HT1080 (cell line): Measurements from ENCODE around the gene CPEB2. TPM values are rescaled to one million over a fixed set of nuclear protein-coding genes. Genes with fewer than 3 reads are reported as not detected.
A peak's percentile ranks its signal among the peaks of the same experiment; 100 is the strongest.

Source experiments
- DNase-seq: peaks from one replicate; pipeline ENCODE4 v3.0.0-alpha.2; 2015; ENCODE audit warnings: low read depth
- total RNA-seq: library from RNA; depleted of rRNA; stranded (reverse); fragments of >200 nt; shearing (Covaris generic); gene quantifications from 2 replicates; pipeline ENCODE4 v1.2.3, GENCODE V29; 2014

CPEB2 gene
- total RNA-seq, 1 experiment from 2014 or later: 7.5 TPM

DNA sequence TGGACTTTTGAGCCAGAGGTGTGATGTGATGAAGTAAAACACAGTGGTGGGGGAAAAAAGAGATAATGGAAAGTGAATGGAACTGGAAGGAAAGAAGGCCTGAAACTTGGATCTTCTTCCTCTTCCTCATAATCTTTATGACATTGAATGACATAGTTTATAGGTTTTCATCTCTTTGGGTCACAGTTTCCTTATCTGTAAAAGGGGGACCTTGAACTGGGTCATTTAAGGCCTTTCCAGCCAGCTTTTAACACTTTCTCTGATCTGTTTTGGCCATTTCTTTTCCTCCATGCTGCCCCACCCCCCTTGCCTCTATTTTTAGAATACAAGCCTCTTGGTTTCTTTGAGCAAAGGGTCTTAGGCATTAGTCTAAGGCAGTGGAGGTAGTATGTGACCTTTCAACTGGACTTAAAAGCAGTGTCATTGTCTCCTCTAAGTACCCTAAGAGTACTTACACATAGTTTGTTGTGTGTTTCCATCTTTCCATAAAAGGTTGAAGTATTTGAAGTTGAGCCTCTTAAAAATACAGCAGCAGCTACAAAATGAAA is 7.8 kb downstream of the CPEB2 start:
- no peak for DNase-seq

DNA sequence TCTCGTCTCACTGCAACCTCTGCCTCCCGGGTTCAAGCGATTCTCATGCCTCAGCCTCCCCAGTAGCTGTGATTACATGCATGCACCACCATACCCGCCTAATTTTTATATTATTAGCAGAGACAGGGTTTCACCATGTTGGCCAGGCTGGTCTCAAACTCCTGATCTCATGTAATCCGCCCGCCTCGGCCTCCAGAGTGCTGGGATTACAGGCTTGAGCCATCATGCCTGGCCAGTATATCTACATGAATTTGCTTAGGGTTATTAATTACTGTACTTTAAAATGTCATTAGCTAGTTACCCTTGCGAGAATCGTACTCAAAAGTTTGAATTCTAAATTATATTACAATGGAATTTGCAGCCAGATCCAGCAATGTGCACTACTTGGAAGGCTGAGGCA is 8.9 kb downstream of the CPEB2 start:
- no peak for DNase-seq

DNA sequence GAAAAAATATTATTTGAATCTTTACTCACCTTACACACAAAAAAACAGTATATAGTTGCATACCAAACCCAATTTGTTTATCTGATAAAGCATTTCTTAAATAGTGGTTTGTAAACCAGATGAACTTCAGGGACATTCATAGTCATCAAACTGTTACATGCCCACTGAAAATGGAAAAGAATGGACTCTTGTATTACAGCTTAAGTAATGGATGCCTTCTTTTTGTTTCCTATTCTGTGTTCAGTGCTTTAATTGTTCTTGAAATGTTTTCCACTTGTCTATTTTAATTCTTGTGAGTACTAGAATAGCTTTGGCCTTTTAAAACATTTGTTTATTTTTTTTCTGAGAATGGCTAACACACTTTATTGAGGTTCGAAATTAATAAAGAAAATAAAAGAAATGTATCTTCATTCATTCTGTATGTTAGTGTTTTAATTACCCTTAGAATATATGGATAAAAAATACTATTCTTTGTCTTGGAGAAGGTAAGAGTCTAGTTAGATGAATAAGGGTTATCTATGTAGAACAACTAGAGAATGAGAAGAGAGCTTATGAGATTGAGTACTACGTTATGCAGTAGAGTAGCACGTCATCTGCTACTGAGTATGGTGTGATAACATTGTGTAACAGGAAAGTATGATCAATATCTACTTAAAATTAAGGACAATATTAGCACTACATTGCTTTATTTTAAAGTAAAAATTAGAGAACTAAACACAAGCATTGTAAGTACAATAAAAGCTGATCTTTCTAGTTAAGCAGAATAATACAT is 9.9 kb downstream of the CPEB2 start:
- no peak for DNase-seq

DNA sequence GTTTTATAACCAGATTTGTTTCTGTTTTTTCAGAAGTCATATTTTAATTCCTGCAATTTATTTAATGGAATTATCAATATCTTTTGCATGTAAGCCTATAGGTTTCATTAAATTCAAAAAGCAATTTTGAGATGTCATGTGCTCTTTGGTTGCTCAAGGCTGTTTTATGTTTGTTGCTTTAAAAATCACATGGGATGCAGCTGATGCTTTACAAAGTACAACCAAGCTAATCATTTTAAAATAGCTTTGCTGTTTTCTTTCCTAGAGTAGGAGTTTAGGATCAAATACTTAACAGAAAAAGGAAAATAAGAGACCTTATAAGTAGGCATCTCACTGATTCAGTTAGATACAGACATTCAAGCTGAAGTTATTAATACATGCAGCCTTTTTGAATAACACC is 11.3 kb downstream of the CPEB2 start:
- DNase-seq: no peak

DNA sequence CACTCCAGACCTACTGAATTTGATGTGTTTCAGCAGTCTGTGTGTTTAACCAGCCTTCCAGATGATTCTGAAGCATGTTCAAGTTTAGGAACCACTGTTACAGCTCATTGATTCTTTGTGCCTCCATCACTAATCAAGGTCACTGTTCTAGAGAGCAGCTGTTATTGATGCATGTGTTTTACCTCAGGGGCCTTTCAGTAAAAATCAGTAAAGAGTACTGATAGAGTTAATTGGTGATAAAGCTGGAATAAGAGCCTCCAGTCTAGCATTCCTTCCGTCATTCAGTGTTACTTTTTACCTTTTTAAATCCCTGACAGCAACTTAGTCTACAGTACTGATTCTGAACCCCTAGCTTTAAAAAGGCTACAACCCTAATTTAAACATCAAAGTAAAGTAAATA is 12.9 kb downstream of the CPEB2 start:
- DNase-seq: no peak

DNA sequence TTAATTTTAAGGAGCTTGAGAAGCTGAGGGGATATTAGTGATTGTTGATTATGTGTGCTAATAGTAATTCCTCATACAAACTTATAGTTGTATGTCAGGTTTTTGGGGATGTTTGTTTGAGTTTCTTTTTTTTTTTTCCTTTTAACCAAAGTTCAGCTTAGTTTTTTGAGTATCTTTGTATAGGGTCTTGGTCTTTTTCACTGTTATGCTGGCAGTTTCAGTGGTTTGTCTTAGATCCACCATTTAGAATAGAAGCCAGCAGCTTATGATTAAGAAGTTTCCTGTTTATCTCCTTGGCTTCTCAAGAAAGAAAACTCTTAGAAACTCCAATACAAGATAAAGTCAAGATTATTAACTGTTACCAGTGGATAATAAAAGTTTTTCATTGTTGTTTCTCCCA is 16.1 kb downstream of the CPEB2 start:
- no peak for DNase-seq

DNA sequence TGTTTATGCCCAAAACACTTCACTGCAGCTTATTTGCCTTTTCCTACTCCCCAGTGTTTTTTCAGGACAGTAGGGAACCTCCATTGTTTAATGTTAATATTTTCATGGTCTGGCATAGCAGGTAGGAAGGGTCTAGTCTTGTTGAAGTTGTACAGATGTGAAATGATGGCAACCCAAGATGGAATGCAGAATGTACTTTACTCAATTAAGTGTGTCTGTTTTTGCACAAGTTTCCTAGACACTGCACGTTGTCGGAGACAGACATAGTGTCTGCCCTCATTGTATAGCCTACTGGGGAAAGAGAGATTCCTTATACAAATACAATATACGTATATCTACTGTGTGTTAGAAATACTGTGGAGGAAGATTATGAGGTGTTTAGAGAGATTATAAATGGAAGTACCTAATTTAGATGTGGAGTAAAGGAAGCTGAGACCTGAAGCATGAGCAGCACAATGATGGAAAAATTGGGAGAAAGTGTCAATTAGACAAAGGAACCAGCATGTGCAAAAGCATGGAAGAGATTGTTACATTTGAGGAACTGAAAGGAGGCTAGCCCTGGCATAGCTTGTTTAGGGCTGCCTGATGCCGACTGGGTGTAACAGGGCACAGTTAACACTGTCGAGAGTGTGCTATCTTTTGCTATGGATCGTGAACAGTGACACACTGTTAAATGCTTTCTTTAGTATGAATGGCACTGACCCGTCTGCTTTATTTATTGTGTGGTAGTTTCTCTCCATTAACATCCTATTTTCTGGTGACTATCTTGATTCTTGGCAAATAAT is 18.4 kb downstream of the CPEB2 start:
- no peak for DNase-seq

DNA sequence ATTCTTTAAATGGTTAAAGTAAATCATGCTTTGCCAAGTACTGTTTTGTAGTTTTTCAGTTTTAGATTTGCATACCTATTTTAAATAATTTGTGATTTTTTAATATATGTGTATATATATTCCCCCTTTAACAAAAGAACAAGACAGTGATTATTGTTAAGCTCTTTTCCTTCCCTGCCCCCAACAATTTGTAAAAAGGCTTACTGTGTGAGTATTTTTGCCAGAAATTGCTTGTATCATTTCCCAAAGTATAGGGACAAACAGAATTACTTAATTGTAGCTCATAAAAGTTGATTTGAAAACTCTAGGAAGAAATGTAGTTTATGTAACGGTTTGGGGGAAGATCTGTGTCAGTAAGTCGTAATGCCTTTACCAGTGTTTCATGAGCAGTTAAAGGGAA is 19.0 kb downstream of the CPEB2 start:
- no peak for DNase-seq

DNA sequence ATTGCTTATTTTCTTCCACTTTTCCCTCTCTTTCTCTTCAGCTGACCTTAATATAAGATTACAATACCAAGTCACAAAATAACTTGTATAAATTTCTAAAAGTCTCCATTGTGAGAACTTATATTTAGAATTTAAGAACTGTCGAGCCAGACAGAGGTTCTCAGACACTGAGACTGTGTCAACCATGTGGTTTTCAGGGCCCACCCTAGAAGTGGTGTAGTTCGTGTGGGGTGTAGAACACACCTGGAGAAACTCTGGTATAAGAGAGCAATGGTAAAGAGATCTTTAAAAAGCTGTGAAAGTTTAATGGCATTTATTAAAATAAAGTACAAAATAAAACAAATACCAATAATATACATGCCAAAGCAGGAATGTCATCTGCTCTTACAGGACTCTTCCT is 19.7 kb downstream of the CPEB2 start:
- DNase-seq: no peak

DNA sequence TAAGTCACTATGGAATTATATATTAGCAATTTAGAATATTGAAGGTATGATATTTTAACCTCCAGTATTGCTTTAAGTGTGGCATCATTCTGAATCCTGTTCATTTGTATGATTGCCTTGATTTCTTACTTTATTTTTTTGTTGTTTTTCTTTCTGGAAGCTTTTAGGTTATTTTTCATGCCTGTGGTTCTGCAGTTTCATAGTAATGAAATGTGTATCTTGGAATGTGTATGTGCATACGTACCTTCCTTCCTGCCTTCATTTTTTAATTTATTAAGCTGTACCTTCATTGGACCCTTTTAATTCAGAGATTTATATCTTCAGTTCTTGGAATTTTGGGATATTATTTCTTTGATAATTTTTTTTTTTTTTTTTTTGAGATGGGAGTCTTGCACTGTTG is 22.1 kb downstream of the CPEB2 start:
- no peak for DNase-seq

DNA sequence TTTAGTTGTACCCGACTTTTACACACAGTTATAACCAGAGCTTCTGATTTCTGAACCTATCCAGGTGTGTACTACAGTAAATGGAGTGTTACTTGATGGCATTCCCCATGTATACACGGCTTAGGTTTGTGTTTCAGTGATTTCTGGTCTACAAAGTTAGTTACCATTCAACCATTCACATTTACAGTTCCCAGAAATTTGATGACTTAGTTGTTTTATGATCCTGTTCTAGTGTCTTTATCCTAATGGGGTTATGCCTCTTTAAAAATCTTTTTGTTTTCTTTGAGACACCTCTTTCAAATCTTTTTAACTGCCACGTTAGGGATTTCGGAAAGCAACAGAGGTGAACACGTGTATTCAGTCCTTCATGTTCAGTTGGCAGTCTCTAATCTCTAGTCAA is 23.4 kb downstream of the CPEB2 start:
- DNase-seq: no peak

DNA sequence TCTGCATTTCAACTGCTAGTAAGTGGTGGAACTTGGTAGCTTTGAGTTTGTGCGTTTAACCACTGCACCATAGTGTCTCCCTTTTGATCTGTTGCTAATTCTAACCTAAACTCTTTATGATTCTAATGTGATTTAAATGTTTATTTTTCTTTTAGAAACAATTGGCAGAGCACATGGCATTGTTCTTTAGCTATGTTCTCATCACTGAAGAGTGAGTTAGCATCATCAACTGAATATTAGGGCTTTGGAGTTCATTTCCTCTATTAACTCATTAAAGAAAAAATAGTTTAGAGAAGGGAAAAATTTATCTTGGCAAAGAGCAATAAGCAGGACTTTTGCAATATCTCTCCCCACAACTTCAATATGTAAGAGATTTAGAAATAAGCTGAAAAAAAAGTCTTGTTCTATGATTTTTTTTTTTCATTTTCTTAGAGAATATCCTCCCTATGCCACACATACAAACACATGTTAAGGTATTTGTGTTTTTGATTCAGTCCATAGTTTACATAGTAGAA is 25.7 kb downstream of the CPEB2 start:
- no peak for DNase-seq

DNA sequence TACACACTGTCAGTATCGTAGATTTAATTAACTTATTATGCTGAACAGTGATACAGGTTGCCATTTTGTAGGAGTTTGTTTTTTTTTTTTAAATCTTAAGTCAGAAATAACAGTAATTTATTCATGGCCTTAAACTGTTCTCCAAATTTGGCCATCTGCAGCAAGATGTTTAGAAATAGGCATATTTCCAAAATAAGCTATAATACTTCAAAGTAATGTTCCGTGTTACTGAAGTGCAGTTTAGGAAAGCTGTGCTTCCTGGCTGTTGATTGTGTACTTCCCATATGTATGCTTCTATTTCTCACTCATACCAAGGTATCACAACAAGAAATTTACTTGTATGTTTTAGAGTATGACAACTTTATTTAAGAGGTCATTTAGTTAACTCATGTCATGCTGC is 28.9 kb downstream of the CPEB2 start:
- DNase-seq: no peak

DNA sequence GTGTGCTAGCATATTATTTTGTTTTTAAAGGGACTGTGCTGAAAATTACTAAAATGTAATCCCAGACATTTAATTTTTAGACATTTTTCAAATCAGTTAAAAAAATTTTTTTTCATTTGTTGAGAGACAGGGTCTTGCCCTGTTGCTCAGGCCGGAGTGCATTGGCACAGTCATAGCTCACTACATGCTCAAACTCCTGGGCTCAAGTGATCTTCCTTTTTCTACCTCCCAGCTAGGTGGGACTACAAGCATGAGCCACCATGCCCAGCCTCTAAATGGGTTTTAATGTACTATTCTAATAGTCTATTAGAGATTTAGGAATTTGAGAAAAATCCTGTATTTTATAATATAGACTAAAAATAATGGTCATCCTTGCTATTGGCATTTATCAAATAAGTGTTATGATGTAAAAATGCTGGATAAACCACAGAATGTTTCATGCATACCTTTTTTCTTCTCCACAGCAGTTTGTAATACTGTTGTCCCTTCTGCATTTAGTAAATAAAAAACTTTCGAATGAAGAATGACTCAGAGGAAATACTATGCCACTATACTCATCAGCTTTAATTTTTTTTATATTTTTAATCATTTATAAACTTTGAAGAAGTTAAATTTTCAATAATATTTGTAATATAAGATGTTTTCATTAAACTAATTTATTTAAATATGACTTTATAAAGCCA is 29.9 kb downstream of the CPEB2 start:
- DNase-seq: no peak

DNA sequence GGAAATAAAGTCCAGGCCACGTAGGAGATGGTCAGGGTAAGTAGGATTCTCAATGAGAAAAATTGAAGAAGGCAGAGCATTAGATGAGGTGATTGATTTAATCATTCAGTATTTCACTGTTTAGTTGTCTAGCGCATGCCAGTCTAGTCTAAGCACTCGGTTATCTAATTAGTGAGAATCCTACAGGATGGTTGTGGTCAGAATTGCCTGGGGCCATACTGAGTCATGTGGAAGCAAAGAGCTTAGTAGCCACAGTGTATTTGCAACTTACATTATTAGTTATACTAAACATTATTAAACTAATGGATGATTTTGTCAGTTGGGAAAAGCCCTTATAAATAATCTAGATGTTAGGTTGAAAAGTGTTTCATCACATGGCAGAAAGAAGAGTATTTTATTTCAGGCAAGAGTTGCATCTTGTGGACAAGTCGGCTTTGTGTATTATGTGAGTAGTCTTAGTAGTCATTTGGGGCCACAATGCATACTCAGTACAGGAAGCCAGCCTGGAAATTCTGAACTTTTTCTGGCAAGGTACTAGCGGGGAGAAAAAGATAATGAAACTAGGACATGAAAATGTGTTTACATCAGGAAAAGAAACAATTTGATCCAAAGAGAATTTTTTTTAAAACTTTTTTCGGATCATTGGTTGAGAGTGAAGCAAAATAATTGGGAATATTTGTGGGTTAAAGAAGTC is 31.9 kb downstream of the CPEB2 start:
- peak; percentile 40 for DNase-seq

DNA sequence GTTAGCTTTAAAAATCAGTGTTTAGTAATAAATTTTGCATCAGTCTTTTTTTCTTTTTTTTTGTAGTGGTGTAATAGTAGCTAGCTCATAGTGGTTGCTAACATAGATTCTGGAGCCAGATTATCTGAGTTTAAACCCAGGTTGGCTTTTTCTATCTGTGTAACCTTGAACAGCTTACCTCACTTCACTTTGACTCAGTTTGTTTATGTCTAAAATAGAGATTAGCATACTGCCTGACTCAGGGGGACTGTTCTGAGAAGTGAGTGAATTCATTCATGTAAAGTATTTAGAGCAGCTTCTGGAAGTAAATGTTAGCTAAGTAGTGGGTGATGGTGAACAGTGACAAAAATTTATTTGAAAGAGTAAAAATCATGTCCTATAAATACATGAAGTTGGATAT is 32.9 kb downstream of the CPEB2 start:
- DNase-seq: no peak

DNA sequence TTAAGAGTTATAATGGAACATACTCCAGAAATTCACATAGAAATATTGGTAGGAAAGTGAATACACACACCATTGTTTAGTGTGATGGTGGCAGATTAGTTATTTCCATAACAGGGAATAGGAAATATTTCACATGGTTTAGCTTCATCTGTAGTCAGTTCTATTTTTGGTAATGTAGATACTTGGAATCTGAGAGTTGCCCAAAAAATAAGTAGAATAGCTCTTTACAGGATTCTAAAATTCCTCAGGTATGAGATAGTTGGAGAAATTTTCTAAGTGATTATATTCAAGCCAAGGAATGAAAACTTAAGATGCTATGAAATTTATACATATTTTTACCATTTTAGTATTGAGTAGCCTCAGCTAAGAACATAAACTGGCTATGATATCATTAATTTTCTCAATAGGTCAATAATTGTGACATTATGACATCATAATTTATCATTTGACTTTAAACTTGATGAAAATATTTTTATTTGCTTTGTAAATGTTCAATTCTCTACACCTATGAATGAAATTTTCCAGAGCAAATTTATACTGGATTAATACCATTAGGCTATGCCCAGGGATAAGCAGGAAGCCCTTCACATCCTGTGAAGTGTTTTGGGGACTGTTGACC is 35.8 kb downstream of the CPEB2 start:
- no peak for DNase-seq

DNA sequence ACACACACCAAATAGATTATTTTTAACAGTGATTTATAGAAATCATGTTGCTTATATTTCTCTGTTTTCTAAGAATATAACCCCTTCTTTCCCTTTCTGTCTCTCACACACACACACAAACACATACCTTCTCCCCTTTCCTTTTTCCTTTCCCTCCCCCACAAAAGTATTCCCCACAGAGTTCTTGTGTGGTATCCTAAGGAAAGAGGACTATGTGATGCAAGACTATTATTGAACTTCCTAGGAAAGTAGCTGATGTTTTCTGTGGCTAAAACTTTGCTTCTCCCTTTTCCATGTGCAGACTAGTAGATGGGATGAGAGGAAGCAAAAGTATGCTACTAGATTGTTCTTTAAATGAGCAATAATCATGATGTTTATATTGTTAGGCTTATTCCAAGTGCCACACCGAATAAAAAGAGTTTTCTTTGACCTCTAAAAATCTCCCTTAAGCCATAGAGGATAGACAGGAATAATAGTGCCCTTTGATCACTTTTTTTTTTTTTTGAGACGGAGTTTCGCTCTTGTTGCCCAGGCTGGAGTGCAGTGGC is 38.7 kb downstream of the CPEB2 start:
- no peak for DNase-seq

DNA sequence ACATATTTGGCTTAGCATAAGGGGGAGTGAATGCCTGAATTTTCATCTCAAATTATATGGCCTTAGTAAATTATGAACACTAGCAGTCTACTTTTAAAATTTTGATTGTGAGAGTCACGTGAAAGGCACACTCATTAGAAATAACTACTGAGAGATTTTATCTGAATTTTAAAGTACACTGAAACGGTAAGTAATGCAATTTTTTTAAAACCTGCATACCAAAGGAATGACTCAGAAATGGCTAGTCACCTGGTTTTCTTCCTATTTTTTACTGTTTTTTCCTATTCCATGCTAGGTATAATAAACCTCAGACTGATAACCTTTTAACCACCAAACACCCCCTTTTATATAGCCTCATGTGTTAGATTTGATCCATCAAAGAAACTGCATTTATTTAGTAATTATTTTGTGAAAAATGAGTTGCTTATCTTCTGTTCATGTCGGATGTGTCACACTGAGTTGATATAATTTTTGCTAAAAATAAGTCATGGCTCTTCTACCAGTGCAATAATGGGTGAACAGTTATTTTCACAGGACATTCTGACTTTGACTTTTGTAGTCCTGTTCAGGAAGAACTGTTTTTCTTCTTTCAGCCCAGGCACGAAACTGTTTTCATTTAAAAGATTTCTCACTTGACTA is 40.4 kb downstream of the CPEB2 start:
- peak; percentile 60 for DNase-seq

DNA sequence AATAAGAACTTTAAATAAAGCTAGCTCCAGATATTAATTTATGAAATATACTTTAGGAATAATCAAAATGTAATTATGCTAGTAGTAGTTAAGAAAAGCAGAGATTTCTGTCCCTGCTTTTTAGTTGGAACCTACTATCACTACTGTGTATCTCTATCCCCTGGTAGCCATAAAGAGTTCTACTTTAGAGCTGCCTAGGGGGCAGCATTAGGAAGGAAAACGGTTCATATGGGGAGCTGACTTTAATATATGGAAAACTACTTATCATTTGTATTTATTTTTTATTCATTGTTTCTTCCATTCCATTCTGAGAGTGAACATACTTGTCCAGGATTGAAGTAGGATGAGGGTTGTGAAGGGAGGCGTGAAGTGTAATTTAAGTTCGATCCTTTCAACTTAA is 40.9 kb downstream of the CPEB2 start:
- no peak for DNase-seq
